HG02938 (cell line): ENCODE data around the gene TMEM239.
"Not testable (repeated sequence)": the region's sequence is repeated elsewhere in the genome, so short reads cannot be mapped to it uniquely, and the experiment has no call there.

Source experiments
- ATAC-seq: cut with Tn5 transposase; IDR thresholded peaks from one replicate; pipeline ENCODE4 v1.9.1; 2021; ENCODE audit warnings: mild to moderate bottlenecking, moderate library complexity; ENCODE audit not compliant: unreplicated experiment

The TMEM239 gene

GRCh38 chr20:2816030-2816582 lies at the start of gene TMEM239:
Gene TMEM239 (plus strand): TSS chr20:2816364. CDS start chr20:2816555, 191 bp downstream.
- no peak for ATAC-seq

DNA sequence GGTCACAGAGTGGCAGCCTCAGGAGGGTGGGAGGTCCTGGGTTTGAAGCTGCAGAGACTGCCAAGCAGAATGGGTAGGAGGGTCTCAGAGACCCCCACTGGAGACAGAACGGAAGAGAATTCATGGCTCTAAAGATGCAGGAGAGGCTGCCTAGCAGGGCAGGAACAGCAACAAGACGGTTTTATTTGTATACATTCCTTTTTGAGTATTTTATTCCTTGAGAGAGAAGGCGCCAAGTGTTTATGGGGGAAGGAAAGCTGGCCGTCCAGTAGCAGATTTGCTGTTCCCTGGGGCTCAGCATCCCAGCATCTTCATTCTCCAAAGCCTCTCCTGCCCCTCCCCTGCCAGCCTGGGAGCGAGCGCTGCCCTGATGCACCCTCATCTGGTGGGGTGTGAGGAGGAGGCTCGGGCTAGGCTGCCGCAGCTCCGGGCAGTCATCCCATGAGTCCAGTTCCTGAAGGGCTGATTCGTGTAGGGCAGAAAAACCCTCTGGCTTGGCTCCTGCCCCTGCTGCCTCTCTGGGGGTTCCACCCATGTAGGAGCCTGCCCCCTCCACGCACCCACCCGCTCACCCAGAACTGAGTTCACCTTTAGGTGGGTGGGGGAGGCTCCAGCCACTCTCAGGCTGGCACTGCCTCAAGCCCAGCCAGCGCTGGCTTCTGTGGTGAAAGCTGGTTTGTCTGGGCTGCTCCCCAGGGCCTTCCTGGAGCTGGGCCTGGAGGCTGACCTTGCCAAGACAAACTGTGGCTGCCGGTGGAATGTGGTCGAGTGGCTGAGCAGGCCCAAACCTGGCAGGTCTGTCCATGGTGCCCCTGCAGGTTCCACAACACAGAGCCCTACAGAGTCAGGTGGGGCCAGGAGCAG lies 48.2 kb upstream of the TMEM239 start:
- no peak for ATAC-seq

DNA sequence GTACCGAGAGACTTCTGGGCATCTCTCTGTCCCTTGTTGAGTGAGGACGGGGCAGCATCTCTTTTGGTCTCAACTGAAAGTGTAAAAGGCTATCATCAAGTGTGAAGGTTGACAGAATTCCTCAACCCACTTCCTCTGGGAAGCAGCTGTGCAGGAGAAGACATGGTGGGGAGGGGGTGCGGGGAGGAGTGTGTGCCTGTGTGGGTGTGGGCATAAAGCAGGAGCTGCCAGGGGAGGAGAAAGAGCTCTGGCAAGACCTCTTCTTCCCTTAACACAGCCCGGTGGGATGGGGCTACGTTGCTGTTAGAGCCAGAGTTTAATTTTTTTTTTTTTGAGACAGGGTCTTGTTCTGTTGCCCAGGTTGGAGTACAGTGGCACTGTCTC lies 47.5 kb upstream of the TMEM239 start:
- no peak for ATAC-seq

GRCh38 chr20:2770091-2770490 lies 46.1 kb upstream of the TMEM239 start:
- ATAC-seq: not testable (repeated sequence)

DNA sequence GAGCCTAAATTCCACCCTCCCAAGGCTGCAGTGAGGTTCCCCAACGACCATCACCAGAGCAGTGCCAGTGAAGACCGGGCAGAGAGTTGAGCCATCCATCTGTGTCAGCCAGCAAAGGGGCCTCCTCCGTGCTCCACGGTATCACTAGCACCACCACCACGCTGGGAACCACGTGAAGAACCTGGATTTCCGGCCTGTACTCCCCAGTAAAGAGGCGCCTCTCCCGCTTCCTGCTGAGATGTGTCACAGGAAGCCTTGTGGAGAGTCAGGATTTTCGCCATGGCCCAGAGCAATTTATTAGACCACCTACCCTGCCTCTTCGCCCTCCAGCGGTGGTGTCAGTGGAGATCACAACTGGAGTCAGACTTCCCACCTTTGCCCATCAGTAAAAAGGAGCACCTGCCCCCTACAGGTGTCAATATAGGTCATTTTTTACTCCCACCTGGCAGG lies 44.5 kb upstream of the TMEM239 start:
- no peak for ATAC-seq

DNA sequence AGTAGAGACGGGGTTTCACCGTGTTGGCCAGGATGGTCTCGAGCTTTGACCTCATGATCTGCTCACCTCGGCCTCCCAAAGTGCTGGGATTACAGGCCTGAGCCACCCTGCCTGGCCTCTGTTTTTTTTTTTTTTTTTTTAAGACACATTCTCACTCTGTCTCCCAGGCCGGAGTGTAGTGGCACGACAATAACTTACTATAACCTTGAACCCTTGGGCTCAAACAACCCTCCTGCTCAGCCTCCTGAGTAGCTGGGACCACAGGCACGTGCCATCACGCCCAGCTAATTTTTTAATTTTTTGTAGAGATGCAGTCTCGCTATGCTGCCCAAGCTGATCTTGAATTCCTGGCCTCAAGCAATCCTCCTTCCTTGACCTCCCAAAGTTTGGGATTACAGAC lies 42.4 kb upstream of the TMEM239 start:
- ATAC-seq: no peak

GRCh38 chr20:2775139-2775538 lies 41.0 kb upstream of the TMEM239 start:
- no peak for ATAC-seq

GRCh38 chr20:2778602-2779321 lies 37.4 kb upstream of the TMEM239 start:
- no peak for ATAC-seq

DNA sequence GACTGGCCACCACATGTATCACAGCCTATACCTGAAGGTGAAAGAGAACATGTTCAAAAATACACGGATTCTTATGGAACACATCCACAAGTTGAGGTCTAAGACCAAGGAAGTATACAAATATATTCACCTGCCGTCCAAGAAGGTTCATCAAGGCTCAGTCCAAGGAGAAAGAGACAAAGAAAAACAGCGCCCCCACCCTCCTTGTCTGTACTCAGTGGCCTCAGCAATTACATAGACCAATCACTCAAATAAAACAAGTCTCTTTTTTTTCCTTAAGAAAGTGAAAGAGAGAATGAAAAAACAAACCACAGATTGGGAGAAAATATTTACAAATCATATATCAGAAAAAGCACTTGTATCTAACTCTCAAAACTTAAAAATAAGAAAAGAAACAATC lies 35.2 kb upstream of the TMEM239 start:
- no peak for ATAC-seq

GRCh38 chr20:2783908-2784566 lies 32.1 kb upstream of the TMEM239 start:
- ATAC-seq: no peak

DNA sequence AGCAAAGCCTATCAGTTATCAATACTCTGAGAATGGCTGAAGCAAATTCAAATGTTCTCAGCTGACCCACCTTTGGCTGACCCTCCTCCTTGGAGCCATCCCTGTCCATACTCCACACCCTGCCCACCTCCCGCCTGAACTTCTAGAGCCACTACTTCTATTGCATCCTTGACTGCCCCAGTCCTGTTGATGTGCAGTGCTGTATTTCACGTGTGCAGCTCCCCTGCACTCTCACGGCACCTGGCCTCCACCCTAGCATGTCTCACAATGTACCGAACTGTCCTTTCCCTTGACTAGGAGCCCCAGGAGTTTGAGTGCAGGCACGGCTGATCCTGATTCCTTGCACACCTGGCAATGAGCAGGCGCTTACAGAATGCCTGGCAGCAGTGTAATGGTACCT lies 22.7 kb upstream of the TMEM239 start:
- ATAC-seq: no peak

DNA sequence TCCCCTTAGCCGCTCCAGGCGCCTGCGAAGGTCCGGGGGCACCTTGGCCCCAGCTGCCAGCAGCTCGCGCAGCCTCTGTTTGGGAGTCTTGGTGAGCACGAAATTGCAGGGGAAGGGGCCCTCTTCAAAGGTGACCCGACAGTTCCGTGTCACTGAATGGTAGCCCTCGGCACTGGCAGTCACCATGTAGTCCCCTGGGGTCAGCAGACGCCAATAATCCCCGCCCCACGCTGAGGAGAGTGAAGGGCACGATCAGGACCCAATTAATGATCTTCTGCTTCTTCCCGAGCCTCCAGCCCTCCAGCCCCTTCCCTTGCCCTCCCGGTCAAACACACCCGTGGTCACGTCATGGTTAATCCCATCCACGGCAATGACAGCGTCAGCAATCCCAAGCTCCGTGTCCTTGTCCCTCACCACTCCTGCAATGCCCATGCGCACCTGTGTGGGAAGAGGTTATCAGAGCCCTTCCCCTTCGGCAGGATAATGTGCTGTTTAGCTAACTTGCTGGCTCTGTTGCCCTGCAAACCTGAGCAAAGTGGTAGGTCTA lies 21.9 kb upstream of the TMEM239 start:
- no peak for ATAC-seq

DNA sequence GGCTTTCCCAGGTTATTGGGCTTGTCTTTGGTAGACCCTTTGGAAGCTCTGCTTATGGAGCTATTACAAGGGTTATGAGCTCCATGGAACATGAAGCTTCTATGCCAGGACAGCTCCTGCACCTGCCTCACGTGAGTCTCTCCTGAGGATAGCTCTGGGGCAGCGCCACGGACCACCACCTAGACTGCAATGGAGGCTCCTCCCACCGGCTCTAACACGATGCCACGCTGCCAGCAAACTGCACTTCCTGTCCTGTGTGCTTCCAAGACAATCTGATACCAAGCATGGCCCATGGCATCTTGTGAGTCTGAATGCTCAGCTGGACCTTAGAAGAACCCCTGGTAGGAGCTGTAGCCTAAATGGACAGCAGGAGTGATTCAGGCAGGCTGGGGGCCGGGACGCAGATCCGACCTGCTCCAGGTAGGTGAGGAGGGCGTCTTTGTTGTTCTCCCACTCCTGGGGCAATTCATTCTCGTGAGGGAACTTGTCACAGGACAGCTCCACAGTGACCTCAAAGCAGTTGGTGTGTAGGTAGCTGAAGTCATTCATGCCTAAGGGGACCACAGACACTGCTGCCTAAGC lies 21.2 kb upstream of the TMEM239 start:
- ATAC-seq: no peak

- no peak for ATAC-seq
Observed at GRCh38 chr20:2795451-2795850, 20.7 kb upstream of the TMEM239 start.

DNA sequence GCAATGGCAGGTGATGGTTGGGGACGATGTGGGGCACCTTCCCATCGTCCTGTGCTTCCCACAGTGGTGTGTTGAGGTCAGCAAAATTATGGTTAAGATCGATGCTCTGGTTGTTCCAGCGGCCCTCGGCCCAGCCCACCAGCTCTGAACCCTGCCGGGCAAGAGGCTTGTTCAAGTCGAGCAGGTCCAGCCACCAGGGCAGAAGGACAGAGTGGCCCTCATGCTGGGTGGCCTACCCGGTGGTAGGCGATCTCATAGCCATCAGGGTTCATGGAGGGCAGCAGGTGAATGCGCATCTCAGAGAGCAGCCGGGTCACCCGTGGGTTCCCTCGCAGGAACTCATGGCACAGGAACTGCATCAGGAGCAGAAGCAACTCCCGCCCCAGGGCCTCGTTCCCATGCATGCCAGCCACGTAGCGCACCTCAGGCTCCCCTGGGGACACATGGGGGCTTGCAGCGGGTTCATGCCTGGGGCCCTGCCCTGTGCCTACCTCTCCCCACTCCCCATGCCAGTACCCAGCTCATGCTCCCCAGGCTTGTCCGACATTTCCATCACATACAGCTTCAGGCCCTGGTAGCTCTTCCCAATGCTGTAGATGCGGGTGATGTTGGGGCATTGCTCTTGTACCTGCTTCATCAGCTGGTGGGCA lies 20.0 kb upstream of the TMEM239 start:
- no peak for ATAC-seq

- no peak for ATAC-seq
Observed at GRCh38 chr20:2797136-2797983, 18.8 kb upstream of the TMEM239 start.

DNA sequence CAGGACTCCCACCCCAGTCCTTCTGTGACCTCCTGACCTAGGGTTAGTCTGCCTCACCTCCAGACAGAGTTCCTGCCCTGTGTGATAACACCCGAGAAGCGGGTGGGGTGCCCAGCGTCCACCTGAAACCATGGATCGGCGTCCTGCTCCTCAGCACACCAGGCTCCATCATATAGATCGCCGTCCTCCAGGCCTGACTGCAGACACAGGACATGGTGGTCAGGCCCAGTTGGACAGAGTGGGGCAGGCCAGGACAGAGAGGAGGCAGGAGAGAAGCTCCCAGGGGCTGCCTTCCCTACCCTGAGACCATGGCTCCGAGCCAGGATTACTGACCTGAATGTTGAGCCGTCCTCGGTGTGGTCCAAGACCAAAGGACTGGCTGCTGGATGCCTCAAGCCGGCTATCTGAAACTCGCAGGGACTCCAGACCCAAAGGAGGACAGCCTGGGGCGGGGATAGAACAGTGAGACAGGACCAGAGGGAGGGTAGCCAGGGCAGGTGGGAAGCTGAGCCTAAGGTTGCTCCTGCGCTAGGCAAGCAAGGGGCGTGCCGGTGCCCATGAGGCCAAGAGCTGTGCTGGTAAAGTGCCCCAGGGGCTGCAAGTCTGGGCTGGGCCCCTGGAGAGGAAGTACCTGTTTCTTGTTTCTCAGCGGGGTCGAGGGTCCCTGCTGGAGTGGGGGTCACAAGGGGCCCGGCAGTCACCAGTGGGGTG lies 17.9 kb upstream of the TMEM239 start:
- ATAC-seq: no peak

- ATAC-seq: no peak
Observed at GRCh38 chr20:2798814-2799213, 17.4 kb upstream of the TMEM239 start.

DNA sequence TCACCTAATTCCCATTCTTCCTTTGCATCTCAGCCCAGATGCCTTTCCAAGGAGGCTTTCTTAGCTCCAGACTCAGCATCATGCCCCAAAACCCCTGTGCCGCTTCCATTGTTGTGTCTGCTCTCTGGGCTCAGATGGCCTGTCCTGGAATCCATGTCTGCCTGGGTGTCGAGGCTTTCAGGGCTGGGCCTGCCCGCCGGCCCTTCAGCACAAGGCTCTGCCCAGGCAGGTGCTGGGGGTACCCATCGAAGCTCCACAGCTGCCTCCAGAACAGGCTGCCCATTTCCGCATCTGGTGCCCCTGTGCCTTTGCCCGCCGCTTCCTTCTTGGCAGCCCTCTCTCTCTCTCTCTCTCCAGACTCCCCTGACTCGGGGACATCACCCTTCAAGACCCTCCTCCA lies 16.9 kb upstream of the TMEM239 start:
- ATAC-seq: no peak
